Measurements from ENCODE around the gene SH3PXD2A.

Gene SH3PXD2A, protein sequence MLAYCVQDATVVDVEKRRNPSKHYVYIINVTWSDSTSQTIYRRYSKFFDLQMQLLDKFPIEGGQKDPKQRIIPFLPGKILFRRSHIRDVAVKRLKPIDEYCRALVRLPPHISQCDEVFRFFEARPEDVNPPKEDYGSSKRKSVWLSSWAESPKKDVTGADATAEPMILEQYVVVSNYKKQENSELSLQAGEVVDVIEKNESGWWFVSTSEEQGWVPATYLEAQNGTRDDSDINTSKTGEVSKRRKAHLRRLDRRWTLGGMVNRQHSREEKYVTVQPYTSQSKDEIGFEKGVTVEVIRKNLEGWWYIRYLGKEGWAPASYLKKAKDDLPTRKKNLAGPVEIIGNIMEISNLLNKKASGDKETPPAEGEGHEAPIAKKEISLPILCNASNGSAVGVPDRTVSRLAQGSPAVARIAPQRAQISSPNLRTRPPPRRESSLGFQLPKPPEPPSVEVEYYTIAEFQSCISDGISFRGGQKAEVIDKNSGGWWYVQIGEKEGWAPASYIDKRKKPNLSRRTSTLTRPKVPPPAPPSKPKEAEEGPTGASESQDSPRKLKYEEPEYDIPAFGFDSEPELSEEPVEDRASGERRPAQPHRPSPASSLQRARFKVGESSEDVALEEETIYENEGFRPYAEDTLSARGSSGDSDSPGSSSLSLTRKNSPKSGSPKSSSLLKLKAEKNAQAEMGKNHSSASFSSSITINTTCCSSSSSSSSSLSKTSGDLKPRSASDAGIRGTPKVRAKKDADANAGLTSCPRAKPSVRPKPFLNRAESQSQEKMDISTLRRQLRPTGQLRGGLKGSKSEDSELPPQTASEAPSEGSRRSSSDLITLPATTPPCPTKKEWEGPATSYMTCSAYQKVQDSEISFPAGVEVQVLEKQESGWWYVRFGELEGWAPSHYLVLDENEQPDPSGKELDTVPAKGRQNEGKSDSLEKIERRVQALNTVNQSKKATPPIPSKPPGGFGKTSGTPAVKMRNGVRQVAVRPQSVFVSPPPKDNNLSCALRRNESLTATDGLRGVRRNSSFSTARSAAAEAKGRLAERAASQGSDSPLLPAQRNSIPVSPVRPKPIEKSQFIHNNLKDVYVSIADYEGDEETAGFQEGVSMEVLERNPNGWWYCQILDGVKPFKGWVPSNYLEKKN

GRCh38 chr10:103855424-103855823, at the start of gene SH3PXD2A:
SH3PXD2A (minus strand) TSS chr10:103855576; CDS start chr10:103855266, 310 bp downstream.
- DNase-seq: peak; percentile 51

GRCh38 chr10:103901299-103901698, 45.9 kb upstream of the SH3PXD2A start:
- no peak for DNase-seq

DNA sequence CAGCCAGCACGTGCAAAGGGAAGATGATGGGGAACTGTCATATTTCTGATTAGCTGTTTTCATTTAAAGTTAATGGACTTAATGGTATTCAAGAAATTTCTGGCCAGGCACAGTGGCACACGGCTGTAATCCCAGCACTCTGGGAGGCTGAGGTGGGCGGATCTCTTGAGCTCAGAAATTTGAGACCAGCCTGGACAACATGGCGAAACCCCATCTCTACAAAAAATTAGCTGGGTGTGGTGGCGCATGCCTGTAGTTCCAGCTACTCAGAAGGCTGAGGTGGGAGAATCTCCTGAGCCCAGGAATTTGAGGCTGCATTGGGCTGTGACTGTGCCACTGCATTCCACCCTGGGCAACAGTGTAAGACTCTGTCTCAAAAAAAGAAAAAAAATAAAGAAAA, 43.9 kb upstream of the SH3PXD2A start:
- DNase-seq: no peak

DNA sequence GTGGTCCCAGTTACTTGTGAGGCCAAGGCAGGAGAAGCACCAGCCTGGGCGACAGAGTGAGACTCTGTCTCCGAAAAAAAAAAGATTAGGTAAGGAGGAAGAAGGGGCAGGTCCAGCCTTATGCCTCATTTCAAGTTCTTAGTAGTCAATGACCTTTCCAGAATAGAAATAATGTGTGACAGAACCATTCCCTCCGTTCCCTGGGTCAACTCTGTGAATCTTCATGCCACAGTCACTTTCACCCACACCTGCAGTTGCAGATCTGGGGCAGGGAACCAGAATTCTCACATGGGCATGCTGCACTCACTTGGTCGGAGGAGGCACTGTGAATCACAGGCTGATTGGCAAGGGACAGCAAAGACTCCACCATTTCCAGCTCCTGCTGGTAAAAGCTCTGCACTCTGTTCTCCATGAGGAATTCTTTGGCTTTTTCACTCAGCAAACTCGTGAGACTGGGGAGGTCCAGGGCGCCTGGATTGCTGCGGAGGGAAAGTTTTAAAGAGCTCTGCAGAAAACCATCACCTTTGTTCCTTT, 41.9 kb upstream of the SH3PXD2A start:
- DNase-seq: no peak

DNA sequence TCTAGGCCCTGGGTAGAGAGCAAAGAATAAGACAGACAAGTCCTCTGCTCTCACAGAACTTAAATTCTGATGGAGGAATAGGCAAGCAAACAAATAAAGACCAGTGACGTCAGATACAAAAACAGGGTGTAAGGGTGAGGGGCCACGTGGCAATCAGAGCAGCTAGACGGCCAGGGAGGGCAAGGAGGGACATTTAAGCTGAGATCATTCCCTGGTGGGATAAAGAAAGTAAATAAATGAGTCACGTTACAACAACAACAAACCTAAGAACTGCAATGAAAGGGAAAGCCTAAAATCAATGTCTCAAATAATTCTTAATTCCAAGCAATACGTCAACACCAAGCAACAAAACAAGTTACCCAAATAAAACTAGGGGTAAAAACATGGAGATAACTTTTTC, 40.8 kb upstream of the SH3PXD2A start:
- DNase-seq: no peak

- peak; percentile 49 for DNase-seq
These were observed 40.2 kb upstream of the SH3PXD2A start for GRCh38 chr10:103895411-103896186.

DNA sequence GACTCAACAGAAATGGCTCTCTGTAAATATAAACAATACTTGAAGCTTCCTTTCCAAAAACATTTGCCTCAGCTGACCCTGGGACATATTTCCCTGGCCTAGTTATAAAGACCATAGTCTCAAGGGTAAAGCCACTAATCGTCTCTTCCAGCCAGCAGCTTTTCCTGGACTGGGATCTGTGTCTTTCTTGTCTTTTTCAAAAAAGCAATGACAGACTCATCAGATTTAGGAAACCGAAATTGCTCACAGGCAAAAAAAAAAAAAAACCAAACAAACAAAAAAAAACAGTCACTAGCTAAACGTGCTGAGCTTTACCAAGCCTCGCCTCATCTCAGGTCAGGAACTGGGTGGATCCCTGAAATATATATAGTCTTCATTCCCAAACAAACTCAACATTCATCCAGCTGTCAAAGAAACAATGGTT, 39.1 kb upstream of the SH3PXD2A start:
- no peak for DNase-seq

- no peak for DNase-seq
These were observed 38.4 kb upstream of the SH3PXD2A start for GRCh38 chr10:103893817-103894216.

DNA sequence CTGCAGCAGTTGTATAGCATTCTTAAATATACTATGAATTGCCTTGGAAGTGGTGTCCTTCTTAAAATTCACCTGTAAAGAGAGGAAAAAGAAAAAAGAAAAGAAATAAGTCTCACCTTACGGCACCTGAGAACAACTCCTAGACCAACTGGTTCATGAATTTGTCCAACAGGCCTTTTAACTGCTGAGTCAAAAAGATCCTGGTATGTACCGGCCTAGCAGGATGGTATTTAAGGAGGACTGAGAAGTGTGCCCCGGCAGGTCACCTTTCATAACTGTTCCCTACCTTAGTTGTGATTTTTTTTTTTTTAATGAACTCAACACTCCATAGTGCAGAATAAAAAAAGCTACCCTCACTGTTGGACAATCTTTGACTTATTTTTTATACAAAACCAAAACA, 36.8 kb upstream of the SH3PXD2A start:
- DNase-seq: no peak

DNA sequence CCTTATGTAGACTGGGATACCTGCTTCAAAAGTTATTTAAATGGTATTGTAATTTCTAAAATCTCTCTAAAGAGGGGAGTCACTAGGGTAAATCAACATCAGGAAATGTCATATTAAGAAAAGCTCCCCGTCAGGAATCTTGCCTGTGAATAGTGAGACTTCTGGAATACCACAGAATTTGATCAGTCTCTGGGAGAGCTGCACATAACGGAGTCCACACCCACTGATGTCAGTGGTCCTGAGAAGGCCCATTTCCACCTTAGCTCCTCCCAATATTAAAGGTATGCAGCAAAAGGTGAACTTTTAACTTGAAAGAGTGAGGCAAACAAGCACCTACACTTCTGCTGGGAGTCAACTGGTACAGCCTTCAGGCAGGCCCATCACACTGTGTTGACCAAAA, 35.3 kb upstream of the SH3PXD2A start:
- no peak for DNase-seq

DNA sequence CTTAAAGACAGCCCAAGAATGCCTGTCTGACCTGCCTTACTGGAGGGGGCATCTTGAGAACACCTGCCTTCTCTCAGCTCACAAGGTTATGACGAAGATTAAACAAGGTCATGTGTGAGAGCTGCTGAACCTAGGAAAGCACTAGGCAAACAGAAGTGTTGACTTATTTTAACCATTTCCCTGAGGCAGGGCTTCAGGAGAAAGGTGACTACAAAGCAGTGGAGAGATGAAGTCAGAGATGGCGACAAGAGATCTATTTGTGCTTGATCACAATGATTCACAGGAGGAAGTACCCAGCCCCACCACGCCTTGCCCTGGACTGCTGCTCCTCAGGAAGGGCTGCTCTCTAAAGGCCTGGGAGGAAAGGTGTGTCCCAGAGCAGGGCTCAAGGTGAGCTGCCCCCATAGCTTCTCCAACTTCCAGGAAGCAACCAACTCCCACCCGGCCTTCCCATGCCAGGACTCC, 34.9 kb upstream of the SH3PXD2A start:
- no peak for DNase-seq

- DNase-seq: no peak
These were observed 33.8 kb upstream of the SH3PXD2A start for GRCh38 chr10:103889121-103889720.

- peak; percentile 80 for DNase-seq
These were observed 32.9 kb upstream of the SH3PXD2A start for GRCh38 chr10:103888113-103888841.

- DNase-seq: peak; percentile 73
These were observed 30.2 kb upstream of the SH3PXD2A start for GRCh38 chr10:103885617-103886016.

- DNase-seq: peak; percentile 65
These were observed 29.3 kb upstream of the SH3PXD2A start for GRCh38 chr10:103884681-103885139.

GRCh38 chr10:103882285-103883007, 27.1 kb upstream of the SH3PXD2A start:
- DNase-seq: no peak

DNA sequence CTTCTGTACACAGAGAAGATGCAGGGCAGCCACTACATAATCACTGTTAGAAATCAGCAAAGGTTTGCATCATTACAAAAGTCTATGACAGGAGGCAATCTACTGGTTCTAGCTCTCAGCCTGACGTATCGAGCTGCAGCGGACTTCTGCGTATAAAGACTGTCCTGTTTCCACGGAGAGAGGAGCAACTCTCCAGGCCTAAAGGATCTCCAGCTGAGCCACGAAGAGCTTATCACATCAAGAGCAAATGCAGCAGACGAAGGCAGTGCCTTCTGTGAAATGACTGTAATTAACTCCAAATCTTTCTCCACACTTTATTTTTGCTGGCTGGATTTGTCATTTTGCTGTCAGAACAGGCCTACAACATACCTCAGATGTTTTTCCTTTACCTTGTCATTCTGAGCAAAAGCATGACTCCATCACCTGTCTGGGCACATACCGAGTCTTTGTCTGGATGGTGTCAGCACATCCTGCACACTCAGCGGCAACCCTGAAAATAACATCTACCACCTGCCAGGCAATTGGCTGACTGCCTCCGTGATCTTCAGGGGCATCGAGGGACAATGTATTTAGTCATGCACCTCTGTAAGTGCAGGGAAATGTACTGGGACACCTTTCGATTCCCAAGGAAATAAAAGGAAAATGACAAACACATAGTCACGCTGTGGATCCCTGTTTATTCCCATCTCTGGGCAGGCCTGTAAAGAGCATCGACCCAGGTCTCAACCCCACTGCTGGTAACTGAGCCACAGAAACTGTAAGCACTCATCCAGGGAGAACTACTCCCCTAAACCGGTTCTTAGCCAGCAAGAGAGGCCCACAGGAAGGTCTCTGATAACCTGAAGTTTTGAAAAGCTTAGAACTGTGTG, 26.3 kb upstream of the SH3PXD2A start:
- DNase-seq: no peak

GRCh38 chr10:103879831-103880230, 24.5 kb upstream of the SH3PXD2A start:
- DNase-seq: no peak

GRCh38 chr10:103879409-103879808, 24.0 kb upstream of the SH3PXD2A start:
- DNase-seq: no peak
